Neural cell (in vitro differentiated cells): ENCODE measurements around the gene APC.

Experiments used
- EZH2 ChIP-seq: fragments of 200-600, 300-800 bp; shearing (Covaris generic), sonication (generic); IDR thresholded peaks from 2 replicates; pipeline ENCODE4 v1.6.1; 2014; ENCODE audit warnings: antibody characterized with exemption, low read length, borderline replicate concordance, mild to moderate bottlenecking; ENCODE audit not compliant: insufficient read depth, poor library complexity, severe bottlenecking
- MXI1 ChIP-seq: fragments of 450-650 bp; conservative IDR thresholded peaks from 2 replicates; pipeline ENCODE4 v1.6.1; 2014; ENCODE audit warnings: antibody characterized with exemption, mild to moderate bottlenecking; ENCODE audit not compliant: poor library complexity, severe bottlenecking
- POLR2AphosphoS5 ChIP-seq: IDR thresholded peaks from 2 replicates; pipeline ENCODE4 v1.6.1; 2012
- TAF1 ChIP-seq: IDR thresholded peaks from 2 replicates; pipeline ENCODE4 v1.6.1; 2012; ENCODE audit warnings: low read depth
- TF ChIP-seq, protein P1 (sequence below): fragments of 450-650 bp; IDR thresholded peaks from 2 replicates; pipeline ENCODE4 v1.5.1; 2014; ENCODE audit warnings: antibody characterized with exemption, mild to moderate bottlenecking, moderate library complexity; ENCODE audit not compliant: poor library complexity, severe bottlenecking

DNA sequence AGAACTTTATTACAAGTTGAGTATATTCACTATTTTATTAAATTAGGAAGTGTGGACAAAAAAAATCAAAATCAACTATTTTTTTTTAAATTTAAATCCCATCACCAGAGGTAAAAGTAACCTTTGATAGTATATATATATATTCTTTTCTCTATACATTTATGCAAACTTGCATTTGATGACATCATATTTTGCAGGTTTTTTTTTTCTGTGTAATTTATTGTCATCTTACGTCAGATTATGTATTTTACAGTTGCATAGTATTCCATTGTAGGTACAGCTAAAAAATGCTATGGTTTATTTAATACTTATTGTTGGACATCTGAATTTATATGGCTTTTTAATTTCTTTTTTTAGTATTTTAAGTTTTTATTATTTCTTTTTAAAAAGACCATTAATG lies 25.5 kb downstream of the APC start:
- TF ChIP-seq POLR2AphosphoS5 (no peak), MXI1 (no peak), TAF1 (no peak), EZH2 (no peak)
- TF ChIP-seq, protein P1, sequence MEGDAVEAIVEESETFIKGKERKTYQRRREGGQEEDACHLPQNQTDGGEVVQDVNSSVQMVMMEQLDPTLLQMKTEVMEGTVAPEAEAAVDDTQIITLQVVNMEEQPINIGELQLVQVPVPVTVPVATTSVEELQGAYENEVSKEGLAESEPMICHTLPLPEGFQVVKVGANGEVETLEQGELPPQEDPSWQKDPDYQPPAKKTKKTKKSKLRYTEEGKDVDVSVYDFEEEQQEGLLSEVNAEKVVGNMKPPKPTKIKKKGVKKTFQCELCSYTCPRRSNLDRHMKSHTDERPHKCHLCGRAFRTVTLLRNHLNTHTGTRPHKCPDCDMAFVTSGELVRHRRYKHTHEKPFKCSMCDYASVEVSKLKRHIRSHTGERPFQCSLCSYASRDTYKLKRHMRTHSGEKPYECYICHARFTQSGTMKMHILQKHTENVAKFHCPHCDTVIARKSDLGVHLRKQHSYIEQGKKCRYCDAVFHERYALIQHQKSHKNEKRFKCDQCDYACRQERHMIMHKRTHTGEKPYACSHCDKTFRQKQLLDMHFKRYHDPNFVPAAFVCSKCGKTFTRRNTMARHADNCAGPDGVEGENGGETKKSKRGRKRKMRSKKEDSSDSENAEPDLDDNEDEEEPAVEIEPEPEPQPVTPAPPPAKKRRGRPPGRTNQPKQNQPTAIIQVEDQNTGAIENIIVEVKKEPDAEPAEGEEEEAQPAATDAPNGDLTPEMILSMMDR, result no peak
